GM12891 (cell line): ENCODE data around the gene FOXK1.

Experiments used
- PAX5 ChIP-seq: IDR thresholded peaks from 2 replicates; pipeline ENCODE4 v1.6.1; 2011; ENCODE audit warnings: low read length, moderate library complexity, mild to moderate bottlenecking; ENCODE audit not compliant: insufficient read depth, severe bottlenecking
- POLR2A ChIP-seq: IDR thresholded peaks from 2 replicates; pipeline ENCODE4 v1.6.1; 2011; ENCODE audit warnings: low read depth, low read length, control low read depth
- POLR2AphosphoS5 ChIP-seq: IDR thresholded peaks from 2 replicates; pipeline ENCODE4 v1.6.1; 2011; ENCODE audit warnings: low read depth, low read length, control low read depth
- POU2F2 ChIP-seq: IDR thresholded peaks from 2 replicates; pipeline ENCODE4 v1.6.1; 2011; ENCODE audit warnings: low read depth, mild to moderate bottlenecking, control low read depth, low read length, moderate library complexity
- TAF1 ChIP-seq: IDR thresholded peaks from 2 replicates; pipeline ENCODE4 v1.6.1; 2011; ENCODE audit warnings: low read depth, low read length, control low read depth

GRCh38 chr7:4768597-4769569, 86.8 kb downstream of the FOXK1 start:
- TF ChIP-seq POLR2A (no peak), PAX5 (no peak), TAF1 (no peak), POLR2AphosphoS5 (no peak), POU2F2 (no peak)
